Measurements from ENCODE around the gene GABARAP.

Gene GABARAP

GRCh38 chr17:7266784-7267183 lies 24.5 kb upstream of the GABARAP start:
- Histone ChIP-seq H3K27ac (ENCODE audit: low read depth, low read length) (no peak overlapping the region), H3K9me2 (replicated peaks; ENCODE audit: insufficient read depth, low read length) (no peaks in the 10 kb centered on the region), H3K79me2 (ENCODE audit: insufficient read depth, low read length) (no peaks in the 10 kb centered on the region), H3K4me2 (ENCODE audit: low read depth, low read length, poor library complexity, severe bottlenecking) (no peak overlapping the region), H4K20me1 (ENCODE audit: low read depth, low read length) (no peaks in the 10 kb centered on the region), H3K4me3 (ENCODE audit: insufficient read depth, low read length, poor library complexity, severe bottlenecking) (no peak overlapping the region), H3F3A (ENCODE audit: insufficient read depth) (no peaks in the 10 kb centered on the region), H3K9ac (ENCODE audit: low read length) (no peak overlapping the region), H3K27me3 (ENCODE audit: low read length) (no peaks in the 10 kb centered on the region), H3K9me3 (ENCODE audit: insufficient read depth, low read length) (no peaks in the 10 kb centered on the region), H3K36me3 (ENCODE audit: low read length) (no peaks in the 10 kb centered on the region), H2AFZ (ENCODE audit: low read depth, low read length, severe bottlenecking) (no peak overlapping the region)
- TF ChIP-seq EZH2phosphoT487 (conservative IDR thresholded peaks at IDR 0.05; ENCODE audit: low read length) (no peak), CTCF (IDR thresholded peaks at IDR 0.05; ENCODE audit: insufficient read depth, low read length, poor library complexity, severe bottlenecking) (no peak)

- no peak overlapping the region for H3K4me3 ChIP-seq (ENCODE audit: insufficient read depth, low read length, poor library complexity, severe bottlenecking)
- H3K9me2 ChIP-seq (replicated peaks; ENCODE audit: insufficient read depth, low read length): no peaks in the 10 kb centered on the region
- TF ChIP-seq EZH2phosphoT487 (conservative IDR thresholded peaks at IDR 0.05; ENCODE audit: low read length) (no peak), CTCF (IDR thresholded peaks at IDR 0.05; ENCODE audit: insufficient read depth, low read length, poor library complexity, severe bottlenecking) (no peak)
- H2AFZ ChIP-seq (ENCODE audit: low read depth, low read length, severe bottlenecking): no peak overlapping the region
- H4K20me1 ChIP-seq (ENCODE audit: low read depth, low read length): no peaks in the 10 kb centered on the region
- H3K27ac ChIP-seq (ENCODE audit: low read depth, low read length): no peak overlapping the region
- no peaks in the 10 kb centered on the region for H3K9me3 ChIP-seq (ENCODE audit: insufficient read depth, low read length)
- no peak overlapping the region for H3K9ac ChIP-seq (ENCODE audit: low read length)
- no peaks in the 10 kb centered on the region for H3K79me2 ChIP-seq (ENCODE audit: insufficient read depth, low read length)
- H3K27me3 ChIP-seq (ENCODE audit: low read length): no peaks in the 10 kb centered on the region
- no peak overlapping the region for H3K4me2 ChIP-seq (ENCODE audit: low read depth, low read length, poor library complexity, severe bottlenecking)
- no peaks in the 10 kb centered on the region for H3F3A ChIP-seq (ENCODE audit: insufficient read depth)
- H3K36me3 ChIP-seq (ENCODE audit: low read length): no peaks in the 10 kb centered on the region
Measured at GRCh38 chr17:7263801-7264078, 21.5 kb upstream of the GABARAP start.

GRCh38 chr17:7262935-7263800 lies 20.9 kb upstream of the GABARAP start:
- H3K27ac ChIP-seq (ENCODE audit: low read depth, low read length): no peak overlapping the region
- no peaks in the 10 kb centered on the region for H4K20me1 ChIP-seq (ENCODE audit: low read depth, low read length)
- no peaks in the 10 kb centered on the region for H3K9me2 ChIP-seq (replicated peaks; ENCODE audit: insufficient read depth, low read length)
- no peaks in the 10 kb centered on the region for H3K9me3 ChIP-seq (ENCODE audit: insufficient read depth, low read length)
- H3K36me3 ChIP-seq (ENCODE audit: low read length): 0 out of 2 replicates have a peak, but pooled peaks cover 2% of the 10 kb centered on the region
- H3K4me2 ChIP-seq (ENCODE audit: low read depth, low read length, poor library complexity, severe bottlenecking): no peak overlapping the region
- no peaks in the 10 kb centered on the region for H3K79me2 ChIP-seq (ENCODE audit: insufficient read depth, low read length)
- no peaks in the 10 kb centered on the region for H3F3A ChIP-seq (ENCODE audit: insufficient read depth)
- no peak overlapping the region for H3K9ac ChIP-seq (ENCODE audit: low read length)
- no peak for TF ChIP-seq CTCF (IDR thresholded peaks at IDR 0.05; ENCODE audit: insufficient read depth, low read length, poor library complexity, severe bottlenecking)
- no peak for TF ChIP-seq EZH2phosphoT487 (conservative IDR thresholded peaks at IDR 0.05; ENCODE audit: low read length)
- no peak overlapping the region for H2AFZ ChIP-seq (ENCODE audit: low read depth, low read length, severe bottlenecking)
- no peaks in the 10 kb centered on the region for H3K27me3 ChIP-seq (ENCODE audit: low read length)
- no peak overlapping the region for H3K4me3 ChIP-seq (ENCODE audit: insufficient read depth, low read length, poor library complexity, severe bottlenecking)
